DOHH2 (cell line): ENCODE data around the gene MSX1.

Experiments
- H3F3A ChIP-seq: fragments of 200-600 bp; sonication (generic), shearing (Covaris generic); 2 replicates; pipeline ENCODE4 v1.6.0; 2016; ENCODE audit warnings: antibody characterized with exemption, mild to moderate bottlenecking; ENCODE audit not compliant: control insufficient read depth, insufficient read depth
- H3K27ac ChIP-seq: fragments of 200-600 bp; sonication (generic); 2 replicates; pipeline ENCODE4 v1.5.1; 2014; ENCODE audit warnings: low read depth, mild to moderate bottlenecking, low read length, moderate library complexity
- H3K27me3 ChIP-seq: fragments of 200-600 bp; sonication (generic); 2 replicates; pipeline ENCODE4 v1.6.1; 2014; ENCODE audit warnings: mild to moderate bottlenecking, low read length, mixed read lengths; ENCODE audit not compliant: control insufficient read depth
- H3K36me3 ChIP-seq: fragments of 200-600 bp; sonication (generic); 2 replicates; pipeline ENCODE4 v1.6.1; 2014; ENCODE audit warnings: mild to moderate bottlenecking, low read length, moderate library complexity, mixed read lengths; ENCODE audit not compliant: control insufficient read depth
- H3K4me1 ChIP-seq: fragments of 200-600 bp; sonication (generic); 2 replicates; pipeline ENCODE4 v1.6.1; 2014; ENCODE audit warnings: mild to moderate bottlenecking, low read length, mixed read lengths; ENCODE audit not compliant: control insufficient read depth
- H3K4me2 ChIP-seq: fragments of 200-600 bp; sonication (generic); 2 replicates; pipeline ENCODE4 v1.6.0; 2014; ENCODE audit warnings: mild to moderate bottlenecking, low read length, moderate library complexity
- H3K4me3 ChIP-seq: fragments of 200-600 bp; sonication (generic); 2 replicates; pipeline ENCODE4 v1.5.1; 2014; ENCODE audit warnings: mild to moderate bottlenecking, low read length, mixed read lengths
- H3K79me2 ChIP-seq: fragments of 200-600 bp; sonication (generic); 2 replicates; pipeline ENCODE4 v1.6.1; 2014; ENCODE audit warnings: mild to moderate bottlenecking, low read length, mixed read lengths; ENCODE audit not compliant: control insufficient read depth
- H3K9me2 ChIP-seq: fragments of 200-600 bp; sonication (generic); replicated peaks from 2 replicates; pipeline ENCODE4 v1.6.1; 2014; ENCODE audit warnings: mild to moderate bottlenecking, low read length, mixed read lengths; ENCODE audit not compliant: control insufficient read depth
- H3K9me3 ChIP-seq: fragments of 200-600 bp; sonication (generic); 2 replicates; pipeline ENCODE4 v1.6.1; 2014; ENCODE audit warnings: antibody characterized with exemption, low read length, mixed read lengths; ENCODE audit not compliant: control insufficient read depth, insufficient read depth
- H4K20me1 ChIP-seq: fragments of 200-600 bp; sonication (generic); 2 replicates; pipeline ENCODE4 v1.6.0; 2014; ENCODE audit warnings: low read depth, mild to moderate bottlenecking, antibody characterized with exemption, low read length, moderate library complexity; ENCODE audit not compliant: control insufficient read depth, insufficient read depth
- CTCF ChIP-seq: fragments of 200-600 bp; sonication (generic); IDR thresholded peaks from one replicate; pipeline ENCODE4 v1.5.1; 2014; ENCODE audit warnings: antibody characterized with exemption, mild to moderate bottlenecking, low read depth, low read length; ENCODE audit not compliant: poor library complexity, severe bottlenecking
- EZH2phosphoT487 ChIP-seq: fragments of 200-600 bp; sonication (generic); IDR thresholded peaks from 2 replicates; pipeline ENCODE4 v1.6.1; 2017; ENCODE audit warnings: borderline replicate concordance, mild to moderate bottlenecking, antibody characterized with exemption, low read length, moderate library complexity, mixed read lengths

MSX1 gene

DNA sequence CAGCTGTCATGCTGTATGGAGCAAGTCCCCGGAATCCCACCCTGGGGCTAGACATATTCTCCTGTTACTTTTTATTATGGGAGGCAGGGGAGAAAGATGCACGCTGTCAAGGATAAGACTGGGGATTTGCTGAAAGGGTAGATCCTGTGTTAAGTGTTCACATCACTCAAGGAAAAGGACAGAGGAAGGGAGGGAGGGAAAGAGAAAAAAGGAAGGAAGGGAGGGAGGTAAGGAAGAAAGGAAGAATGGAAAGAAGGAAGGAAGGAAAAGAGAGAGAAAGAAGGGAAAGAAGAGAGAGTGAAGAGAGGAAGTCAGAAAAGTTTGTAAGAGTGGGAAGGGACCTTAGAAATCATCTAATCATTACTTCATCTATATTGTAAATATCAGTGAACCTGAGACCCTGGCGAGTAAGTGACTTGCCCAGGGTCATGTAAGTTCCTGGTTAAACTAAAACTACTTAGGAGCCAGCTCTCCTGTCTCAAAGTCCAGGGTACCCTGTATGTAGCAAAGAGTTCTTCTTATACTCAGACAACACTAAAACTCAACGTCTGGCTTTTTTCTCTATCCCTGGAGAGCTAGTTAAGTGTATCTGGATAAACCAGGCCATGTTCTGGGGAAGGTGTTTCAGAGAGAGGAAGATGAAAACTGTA is 47.2 kb upstream of the MSX1 start:
- Histone ChIP-seq H3K27me3 (peaks cover 6% of the 10 kb centered on the region), H3K4me1 (no peaks in the 10 kb centered on the region), H3K36me3 (no peaks in the 10 kb centered on the region), H3K79me2 (no peaks in the 10 kb centered on the region), H3K9me3 (no peaks in the 10 kb centered on the region), H3F3A (no peaks in the 10 kb centered on the region), H3K27ac (no peak overlapping the region), H3K4me2 (no peak overlapping the region), H3K9me2 (no peaks in the 10 kb centered on the region), H3K4me3 (no peak overlapping the region), H4K20me1 (no peaks in the 10 kb centered on the region)
- TF ChIP-seq EZH2phosphoT487: no peak

DNA sequence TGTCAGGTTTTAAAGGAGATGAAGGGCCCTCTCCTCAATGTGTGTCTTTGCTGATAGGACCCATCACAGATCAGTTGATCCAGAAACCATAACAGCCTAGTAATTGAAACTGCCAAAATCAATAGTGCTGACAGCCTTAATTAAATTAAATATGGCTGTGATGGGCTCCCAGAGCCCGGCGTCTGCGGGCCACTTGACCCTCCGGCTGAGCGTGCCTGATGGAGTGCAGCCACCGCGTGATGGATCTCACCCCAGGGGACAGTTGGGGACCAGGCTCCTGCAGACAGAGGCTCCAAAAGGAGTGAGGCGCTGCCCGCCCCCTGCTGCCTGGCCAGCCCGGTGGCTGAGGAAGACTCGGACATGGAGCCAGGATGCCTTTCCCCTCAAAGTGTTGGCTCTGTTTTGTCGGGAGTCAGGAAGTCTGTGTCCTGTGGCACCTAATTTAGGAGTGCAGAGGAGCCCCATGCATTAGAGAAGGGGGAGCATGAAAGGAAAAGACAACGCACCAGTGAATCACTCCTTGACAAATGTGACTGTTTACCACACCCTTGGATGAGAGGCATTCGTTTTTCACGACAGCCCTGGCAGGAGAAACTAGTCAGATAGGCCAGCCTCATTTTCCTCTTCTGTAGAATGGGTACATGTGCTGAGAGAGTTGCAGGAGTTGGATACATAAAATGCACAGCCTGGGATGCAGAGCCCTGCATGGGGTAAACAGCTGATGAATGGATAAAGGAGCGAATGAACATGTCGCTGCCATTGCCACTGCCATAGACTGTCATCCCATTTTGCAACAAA is 40.9 kb upstream of the MSX1 start:
- Histone ChIP-seq H3K9me2 (no peaks in the 10 kb centered on the region), H3K9me3 (no peaks in the 10 kb centered on the region), H3K79me2 (no peaks in the 10 kb centered on the region), H3K27me3 (no peaks in the 10 kb centered on the region), H4K20me1 (no peaks in the 10 kb centered on the region), H3K4me2 (no peak overlapping the region), H3K36me3 (no peaks in the 10 kb centered on the region), H3K27ac (no peak overlapping the region), H3F3A (no peaks in the 10 kb centered on the region), H3K4me1 (no peaks in the 10 kb centered on the region), H3K4me3 (no peak overlapping the region)
- no peak for TF ChIP-seq EZH2phosphoT487
- TF ChIP-seq CTCF: no peak

- H4K20me1 ChIP-seq: no peaks in the 10 kb centered on the region
- no peaks in the 10 kb centered on the region for H3K4me1 ChIP-seq
- H3K27me3 ChIP-seq: no peaks in the 10 kb centered on the region
- H3K27ac ChIP-seq: no peak overlapping the region
- H3K9me2 ChIP-seq: no peaks in the 10 kb centered on the region
- no peaks in the 10 kb centered on the region for H3F3A ChIP-seq
- H3K79me2 ChIP-seq: no peaks in the 10 kb centered on the region
- no peaks in the 10 kb centered on the region for H3K9me3 ChIP-seq
- no peaks in the 10 kb centered on the region for H3K36me3 ChIP-seq
- no peak overlapping the region for H3K4me2 ChIP-seq
- no peak for TF ChIP-seq EZH2phosphoT487
- TF ChIP-seq CTCF: no peak
- no peak overlapping the region for H3K4me3 ChIP-seq
Measured at GRCh38 chr4:4819213-4819606, 40.3 kb upstream of the MSX1 start.

- TF ChIP-seq CTCF (no peak), EZH2phosphoT487 (no peak)
- Histone ChIP-seq H3K79me2 (no peaks in the 10 kb centered on the region), H3K4me1 (no peaks in the 10 kb centered on the region), H3K27me3 (no peaks in the 10 kb centered on the region), H3K27ac (no peak overlapping the region), H3K36me3 (no peaks in the 10 kb centered on the region), H3F3A (no peaks in the 10 kb centered on the region), H3K9me3 (no peaks in the 10 kb centered on the region), H3K4me3 (no peak overlapping the region), H3K4me2 (no peak overlapping the region), H4K20me1 (no peaks in the 10 kb centered on the region), H3K9me2 (no peaks in the 10 kb centered on the region)
Measured at GRCh38 chr4:4820261-4820660, 39.2 kb upstream of the MSX1 start.
